GM18909 (cell line): Measurements from ENCODE around the gene SNAPC2.
"Not testable (repeated sequence)": the region's sequence is repeated elsewhere in the genome, so short reads cannot be mapped to it uniquely, and the experiment has no call there.

Source experiments
- ATAC-seq: cut with Tn5 transposase; IDR thresholded peaks from one replicate; pipeline ENCODE4 v1.9.1; 2021; ENCODE audit warnings: mild to moderate bottlenecking; ENCODE audit not compliant: unreplicated experiment, poor library complexity

The SNAPC2 gene

DNA sequence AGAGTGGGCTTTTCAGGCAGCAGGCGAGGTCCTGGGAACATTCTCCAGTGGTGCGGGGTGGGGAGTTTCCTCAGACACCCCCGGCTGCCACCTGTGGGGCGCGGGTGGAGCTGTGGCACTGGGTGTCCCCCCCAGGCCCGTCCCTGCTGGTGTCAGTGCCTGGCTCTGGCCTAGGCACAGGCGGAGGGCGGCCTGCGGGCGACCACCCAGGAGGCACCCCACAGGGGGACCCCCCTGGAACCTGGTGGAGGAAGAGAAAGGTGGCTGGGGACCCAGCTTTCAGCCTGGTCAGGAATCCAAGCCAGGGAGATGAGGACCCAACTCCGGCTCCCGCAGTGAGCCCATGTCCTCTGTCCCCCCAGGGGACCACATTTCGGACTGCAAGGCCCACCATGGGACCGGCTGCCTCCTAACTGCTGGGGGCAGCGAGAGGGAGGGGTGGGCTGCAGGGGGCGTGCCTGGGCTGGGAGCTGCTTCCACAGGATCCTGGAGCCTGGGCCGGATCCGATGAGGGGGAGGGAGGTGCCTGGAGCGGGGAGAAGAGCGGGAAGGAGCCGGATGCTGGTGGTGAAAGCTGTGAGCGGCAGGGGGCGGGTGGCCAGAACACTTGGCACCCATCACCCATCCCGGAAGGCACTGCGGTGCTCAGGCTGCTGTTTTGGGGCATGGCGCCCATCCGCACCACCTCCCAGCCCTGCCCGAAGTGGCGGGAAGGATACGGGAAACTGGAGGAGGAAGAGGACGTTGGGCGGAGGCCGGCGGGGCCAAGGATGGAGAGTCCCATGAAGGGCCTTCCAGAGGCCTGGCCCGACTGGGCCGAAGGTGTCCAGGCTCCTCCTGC is 11.3 kb downstream of the SNAPC2 start:
- ATAC-seq, result no peak

DNA sequence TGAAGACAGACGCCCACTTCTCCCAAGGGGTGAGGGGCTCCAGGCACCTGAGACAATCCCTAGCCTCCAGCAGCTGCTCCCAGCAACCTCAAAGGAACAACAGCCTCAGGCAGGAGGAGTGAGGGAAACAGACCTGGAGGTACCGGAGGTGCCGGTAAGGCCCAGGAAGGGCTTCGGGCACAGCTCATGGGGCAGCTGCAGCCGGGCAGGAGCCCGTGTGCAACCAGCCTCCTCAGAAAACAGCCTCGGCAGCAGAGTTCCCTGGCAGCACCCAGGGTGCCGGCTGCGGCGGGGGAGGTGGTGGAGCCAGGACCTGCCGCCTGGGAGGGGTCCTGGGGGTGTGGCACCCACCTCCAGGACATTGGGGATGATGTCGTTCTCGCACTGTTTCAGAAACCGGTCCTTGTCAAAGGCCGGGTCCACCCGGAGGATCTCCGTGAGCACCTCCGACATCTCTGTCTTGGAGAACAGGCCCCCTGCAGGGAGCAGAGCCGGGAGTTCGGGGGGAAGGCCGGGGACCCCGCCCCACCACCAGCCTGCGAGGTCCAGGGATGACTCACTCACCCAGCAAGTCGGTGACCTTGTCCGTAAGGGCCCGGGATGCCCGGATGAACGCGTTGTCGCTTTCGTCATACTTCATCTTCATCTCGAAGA is 12.3 kb downstream of the SNAPC2 start:
- ATAC-seq, result no peak

GRCh38 chr19:7932930-7933300 is 12.8 kb downstream of the SNAPC2 start:
- no peak for ATAC-seq

DNA sequence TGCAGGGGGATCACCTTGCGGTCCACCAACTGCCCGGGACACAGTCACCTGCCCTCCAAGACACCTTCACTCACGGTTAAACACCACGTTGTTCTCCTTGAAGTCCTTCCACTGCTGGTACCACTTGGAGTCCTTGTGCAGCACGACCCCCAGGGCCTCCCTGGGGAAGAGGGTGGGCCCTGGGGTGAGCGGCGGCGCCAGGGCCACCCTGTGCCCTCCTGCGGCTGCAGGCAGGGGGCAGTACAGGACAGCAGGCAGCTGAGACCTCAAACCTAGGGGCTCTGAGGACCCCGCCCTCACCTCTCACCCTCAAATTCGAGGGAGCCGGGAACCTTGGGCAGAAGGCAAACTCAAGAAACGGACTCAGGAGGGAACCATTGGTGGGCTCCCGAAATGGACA is 13.3 kb downstream of the SNAPC2 start:
- ATAC-seq, result no peak

GRCh38 chr19:7933828-7934725 is 13.9 kb downstream of the SNAPC2 start:
- ATAC-seq, result no peak

GRCh38 chr19:7934766-7935165 is 14.6 kb downstream of the SNAPC2 start:
- no peak for ATAC-seq

DNA sequence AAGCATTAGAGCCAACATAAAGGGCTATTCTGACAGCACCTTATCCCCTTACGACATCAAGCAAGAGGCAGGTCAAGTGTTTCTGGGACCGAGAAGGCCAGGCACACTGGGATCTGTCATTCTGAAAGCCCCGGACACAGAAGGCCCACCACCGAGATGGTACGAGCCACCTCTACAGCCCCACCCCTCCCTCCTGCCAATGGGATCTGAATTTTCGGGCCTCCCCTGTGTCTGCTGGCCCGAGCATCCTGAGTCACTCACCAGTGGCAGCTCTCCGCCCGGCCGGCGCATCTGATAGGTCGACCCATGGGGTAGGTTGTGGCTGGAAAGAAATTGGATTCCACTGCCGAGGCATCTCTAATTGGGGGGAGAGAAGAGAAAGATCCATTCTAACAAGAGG is 20.7 kb downstream of the SNAPC2 start:
- ATAC-seq, result no peak

- no peak for ATAC-seq
Observed at GRCh38 chr19:7941895-7942596, 21.9 kb downstream of the SNAPC2 start.

DNA sequence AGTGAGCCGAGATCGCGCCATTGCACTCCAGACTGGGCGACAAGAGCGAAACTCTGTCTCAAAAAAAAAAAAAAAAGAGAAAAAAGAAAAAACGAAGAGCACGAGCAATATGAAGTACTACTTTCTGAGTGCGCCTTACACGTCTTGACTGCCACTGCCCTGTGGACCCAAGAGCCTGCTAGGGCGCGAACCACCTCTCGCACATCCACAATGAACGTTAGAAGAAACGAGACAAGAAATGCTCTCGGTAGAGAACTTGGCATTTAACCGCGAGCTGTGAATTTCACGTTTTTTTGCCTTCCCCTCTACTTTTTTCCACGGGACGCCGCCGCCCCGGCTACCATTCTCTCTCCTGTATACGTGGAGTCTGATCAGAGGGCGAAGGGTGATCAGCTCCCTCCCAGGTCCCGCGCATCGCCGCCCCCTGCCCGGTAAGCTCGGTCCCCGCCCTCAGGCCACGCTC is 22.9 kb downstream of the SNAPC2 start:
- ATAC-seq, result no peak

- ATAC-seq, result peak; percentile 97
Observed at GRCh38 chr19:7943444-7944176, 23.5 kb downstream of the SNAPC2 start, which contains the start of gene TIMM44. TSS of gene TIMM44 (minus strand) at chr19:7943666. CDS start at chr19:7943651, 15 bp downstream.

GRCh38 chr19:7944177-7944761 is 24.1 kb downstream of the SNAPC2 start:
- peak; percentile 29 for ATAC-seq

- ATAC-seq, result no peak
Observed at GRCh38 chr19:7947939-7948338, 27.8 kb downstream of the SNAPC2 start.

DNA sequence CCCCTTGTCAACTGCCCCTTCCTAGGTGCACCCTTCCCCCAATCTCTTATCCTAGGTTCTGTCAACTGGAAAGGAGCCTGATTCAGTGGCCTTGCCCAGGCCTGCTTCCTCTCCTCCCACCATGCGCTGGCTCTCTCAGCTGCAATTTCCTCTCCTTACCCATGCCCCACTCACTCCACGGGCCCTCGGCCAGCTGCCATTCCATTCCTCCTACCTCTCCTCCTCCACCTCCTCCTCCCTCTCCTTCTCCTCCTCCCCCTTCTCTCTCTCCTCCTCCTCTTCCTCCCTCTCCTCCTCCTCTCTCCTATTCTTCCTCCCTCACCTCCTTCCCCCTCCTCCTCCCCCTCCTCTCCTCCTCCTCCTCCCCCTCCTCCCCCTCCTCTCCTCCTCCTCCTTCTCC is 32.9 kb downstream of the SNAPC2 start:
- no peak for ATAC-seq

DNA sequence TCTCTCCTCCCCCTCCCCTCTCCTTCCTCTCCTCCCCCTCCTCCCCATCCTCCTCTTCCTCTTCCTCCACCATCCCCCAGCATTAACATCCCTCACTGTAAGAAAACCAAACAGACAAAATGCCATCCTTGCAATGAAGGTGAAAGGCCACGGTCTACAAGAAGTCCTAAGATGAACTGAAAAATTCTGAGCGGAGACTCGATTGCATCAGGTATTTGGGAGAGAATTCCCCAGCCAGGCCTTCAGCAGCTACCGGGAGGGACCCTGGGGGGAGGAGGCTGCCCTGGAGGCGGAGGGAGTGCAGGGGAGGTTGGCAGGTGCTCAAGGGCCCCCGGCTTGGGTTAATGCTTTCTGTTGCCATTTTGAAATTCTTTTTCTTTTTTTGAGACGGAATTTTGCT is 33.4 kb downstream of the SNAPC2 start:
- ATAC-seq, result no peak

DNA sequence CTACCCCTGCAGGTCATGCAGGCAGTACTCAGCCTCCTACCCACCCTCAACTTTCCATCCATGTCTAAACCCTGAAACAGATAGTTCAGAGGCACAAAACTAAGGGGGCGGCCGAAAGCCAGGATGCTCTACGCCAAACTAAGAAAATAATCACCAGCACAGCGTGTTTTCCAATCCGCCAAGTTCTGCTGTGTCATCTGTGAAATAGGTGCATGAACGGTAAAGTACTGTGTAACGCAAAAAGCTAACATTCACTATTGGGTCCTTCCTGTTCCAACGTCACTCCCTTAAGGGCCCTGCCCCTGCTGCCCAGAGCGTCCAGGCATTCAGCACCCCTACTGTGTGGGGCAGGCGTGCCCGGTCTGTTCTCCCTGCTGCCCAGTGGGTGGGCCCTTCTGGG is 35.6 kb downstream of the SNAPC2 start:
- no peak for ATAC-seq

DNA sequence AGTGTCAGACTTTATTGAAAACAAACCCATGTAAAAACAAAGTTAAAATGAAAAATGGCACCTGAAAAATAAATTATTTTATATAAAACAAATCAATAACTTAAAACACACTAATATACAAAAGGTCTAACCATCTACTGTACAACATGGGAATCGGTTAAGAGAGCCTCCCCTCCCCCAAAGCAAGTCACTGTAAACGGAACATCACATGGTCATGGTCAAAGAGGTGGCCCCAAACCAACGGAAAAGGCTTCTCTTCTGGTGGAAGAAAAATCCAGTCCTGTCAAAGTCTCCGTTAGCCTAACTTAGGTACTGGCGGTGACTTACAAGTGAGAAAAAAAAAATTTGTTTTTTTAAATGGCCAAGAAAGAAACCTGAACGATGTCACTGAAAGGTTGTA is 39.1 kb downstream of the SNAPC2 start:
- no peak for ATAC-seq

DNA sequence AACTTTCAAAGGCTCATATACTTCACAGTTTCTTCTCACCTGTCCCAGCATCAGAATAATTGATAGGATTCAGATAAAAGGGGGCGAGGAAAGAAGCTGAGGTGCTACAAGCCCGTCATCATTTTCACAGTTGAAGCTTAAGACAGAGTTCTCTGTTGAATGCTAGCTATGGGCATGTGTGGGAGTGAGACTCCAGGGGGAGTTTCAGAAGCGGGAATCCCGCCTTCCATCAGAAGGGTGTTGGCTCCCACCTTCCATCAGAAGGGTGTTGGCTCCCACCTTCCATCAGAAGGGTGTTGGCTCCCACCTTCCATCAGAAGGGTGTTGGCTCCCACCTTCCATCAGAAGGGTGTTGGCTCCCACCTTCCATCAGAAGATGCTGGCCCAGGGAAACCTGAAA is 40.9 kb downstream of the SNAPC2 start:
- not testable (repeated sequence) for ATAC-seq

GRCh38 chr19:7961920-7962626 is 41.9 kb downstream of the SNAPC2 start:
- ATAC-seq, result no peak
